CD4-positive, alpha-beta T cell (primary cell): ENCODE results near the gene TBX3. TPM values are rescaled to one million over a fixed set of nuclear protein-coding genes. Genes with fewer than 3 reads are reported as not detected.

ENCODE experiments used
- ATAC-seq: fragments of 200-7000 bp; cut with Tn5 transposase; one replicate; pipeline ENCODE4 v1.10.0; 2022; ENCODE audit warnings: mild to moderate bottlenecking; ENCODE audit not compliant: poor library complexity
- CTCF ChIA-PET: fragments of 350-600 bp; sonication (Branson Sonifier 250); formaldehyde crosslinking; loops from one replicate; lab custom pipeline; 2021; ENCODE audit warnings: antibody characterized with exemption, inconsistent platforms; lab: Charles Lee
- POLR2A ChIA-PET: fragments of 350-600 bp; sonication (Branson Sonifier 250); formaldehyde crosslinking; loops from one replicate; lab custom pipeline; 2021; ENCODE audit warnings: antibody characterized with exemption, inconsistent platforms; lab: Charles Lee
- DNase-seq, 14 experiments: peaks; one replicate each; pipeline ENCODE4 v3.0.0-alpha.2; 2013 to 2020; ENCODE audit warnings: mixed read lengths in 2 of 14
- H3K27ac ChIP-seq, 2 donors: one replicate each; pipeline versions ENCODE4 v1.5.1 to v1.7.0; 2013; ENCODE audit warnings: low read length in 2 of 2, low read depth in 1 of 2, mild to moderate bottlenecking in 1 of 2
- H3K27me3 ChIP-seq, 2 experiments: 1 replicate in 1 of 2; 2 replicates in 1 of 2; pipeline versions ENCODE4 v1.6.1 to v1.7.0; 2013; ENCODE audit warnings: low read length in 2 of 2, control low read depth in 1 of 2, mild to moderate bottlenecking in 1 of 2, moderate library complexity in 1 of 2; ENCODE audit not compliant: insufficient read depth in 2 of 2, control insufficient read depth in 1 of 2
- H3K36me3 ChIP-seq: one replicate; pipeline ENCODE4 v1.6.1; 2013; ENCODE audit warnings: low read length, control low read depth; ENCODE audit not compliant: insufficient read depth
- H3K4me1 ChIP-seq: one replicate; pipeline ENCODE4 v1.6.1; 2013; ENCODE audit warnings: low read length, control low read depth; ENCODE audit not compliant: insufficient read depth
- H3K4me3 ChIP-seq: one replicate; pipeline ENCODE4 v1.5.1; 2013; ENCODE audit warnings: mild to moderate bottlenecking, low read length, moderate library complexity
- H3K9me3 ChIP-seq, 2 experiments: 1 replicate in 1 of 2; 2 replicates in 1 of 2; pipeline versions ENCODE4 v1.6.1 to v1.7.0; 2013; ENCODE audit warnings: low read length in 2 of 2, mild to moderate bottlenecking in 2 of 2, control low read depth in 1 of 2, moderate library complexity in 1 of 2; ENCODE audit not compliant: control insufficient read depth in 1 of 2, insufficient read depth in 1 of 2
- H3K27ac Mint-ChIP-seq: one replicate; pipeline ENCODE4 v1.8.0; 2020; ENCODE audit warnings: mixed read lengths
- H3K27me3 Mint-ChIP-seq: one replicate; pipeline ENCODE4 v1.8.0; 2021; ENCODE audit warnings: mixed read lengths
- H3K36me3 Mint-ChIP-seq: one replicate; pipeline ENCODE4 v1.8.0; 2021; ENCODE audit warnings: low read depth, mixed read lengths
- H3K4me1 Mint-ChIP-seq: one replicate; pipeline ENCODE4 v1.8.0; 2021; ENCODE audit warnings: low read depth, mixed read lengths
- H3K4me3 Mint-ChIP-seq: one replicate; pipeline ENCODE4 v1.8.0; 2020; ENCODE audit warnings: mild to moderate bottlenecking, mixed read lengths
- H3K9me3 Mint-ChIP-seq: one replicate; pipeline ENCODE4 v1.8.0; 2020; ENCODE audit warnings: mixed read lengths
- intact Hi-C, 2 experiments: fragments of 100-400 bp; cut with DNase I in 1 of 2; cut with micrococcal nuclease in 1 of 2; formaldehyde crosslinking; loops; one replicate each; pipeline versions ENCODE4 v1.15.1 to v1.9.0; 2023 to 2025; cut with DNase I, micrococcal nuclease
- total RNA-seq, 174 experiments: library from RNA in 2 of 174; stranded (reverse) in 2 of 174; gene quantifications; one replicate each; pipeline ENCODE4 v1.2.3 and lab custom pipeline; 2021 to 2026
- TF ChIP-seq, protein P1 (sequence below): fragments of 200-600 bp; IDR thresholded peaks from one replicate; pipeline ENCODE4 v1.8.0; 2022; ENCODE audit warnings: antibody characterized with exemption, mild to moderate bottlenecking

TBX3 gene
- total RNA-seq, 2 experiments from 2014 or later = 0.08 TPM; not detected in 1

DNA sequence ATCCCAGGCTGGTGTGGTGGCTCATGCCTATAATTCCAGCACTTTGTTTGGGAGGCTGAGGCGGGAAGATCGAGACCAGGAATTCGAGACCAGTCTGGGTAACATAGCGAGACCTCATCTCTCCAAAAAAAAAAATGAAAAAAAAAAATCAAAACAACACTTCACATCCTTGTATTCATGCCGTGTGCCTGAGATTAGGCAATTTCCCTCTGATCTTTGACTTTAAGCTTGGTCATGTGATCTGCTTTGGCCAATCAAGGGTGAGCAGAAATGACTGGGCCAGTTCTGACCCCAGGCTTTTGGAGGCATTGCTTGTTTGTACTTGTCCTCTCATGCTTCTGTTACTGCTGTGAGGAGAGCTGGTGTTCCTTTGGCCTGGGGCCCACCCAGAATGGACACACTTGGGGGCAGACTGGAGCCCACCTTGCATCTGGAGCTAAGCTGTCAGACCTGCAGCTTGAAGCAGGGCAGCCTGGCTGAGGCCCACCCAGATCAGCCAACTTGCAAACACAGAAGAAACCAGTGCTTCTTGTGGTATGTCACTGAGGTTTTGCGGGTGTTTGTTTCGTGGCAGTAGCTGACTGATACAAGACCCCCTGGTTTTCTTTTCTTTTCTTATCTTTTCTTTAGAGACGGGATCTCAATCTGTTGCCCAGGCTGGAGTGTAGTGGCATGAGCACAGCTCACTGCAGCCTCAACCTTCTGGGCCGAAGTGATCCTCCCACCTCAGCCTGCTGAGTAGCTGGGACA, 29.7 kb upstream of the TBX3 start:
- no peaks in the 10 kb centered on the region for H3K9me3 Mint-ChIP-seq

DNA sequence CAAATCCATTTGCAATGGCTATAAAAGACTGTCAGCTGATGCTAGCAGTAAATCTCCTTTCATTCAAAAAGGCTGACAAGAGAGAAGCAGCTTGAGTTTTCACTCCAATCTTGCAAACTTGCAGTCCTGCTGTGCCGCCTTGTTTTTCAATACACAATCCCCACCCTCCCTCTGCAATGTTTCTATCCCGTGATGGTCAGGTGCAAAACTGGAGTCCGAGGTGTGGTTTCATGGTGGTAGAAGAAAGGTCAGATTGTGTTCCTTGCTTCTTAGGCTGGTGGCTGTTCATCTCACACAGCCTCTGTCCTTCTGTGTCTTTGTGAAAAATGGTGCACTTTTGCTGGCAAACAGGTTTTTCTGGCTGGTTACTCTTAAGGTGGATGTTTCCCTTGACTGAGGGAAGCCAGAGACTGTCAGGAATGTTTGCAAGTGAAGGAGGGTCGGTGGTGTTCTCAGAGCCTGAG, 27.7 kb upstream of the TBX3 start:
- no peak overlapping the region for H3K27ac Mint-ChIP-seq
- H3K27me3 ChIP-seq = peaks cover 0 to 7% of the 10 kb centered on the region in 2 experiments
- POLR2A ChIA-PET = no interaction called here
- H3K9me3 ChIP-seq = peaks cover 0 to 21% of the 10 kb centered on the region in 2 experiments
- H3K27me3 Mint-ChIP-seq = peaks cover 42% of the 10 kb centered on the region
- H3K36me3 ChIP-seq = no peaks in the 10 kb centered on the region
- H3K27ac ChIP-seq = no peak overlapping the region
- no peaks in the 10 kb centered on the region for H3K4me1 ChIP-seq
- H3K36me3 Mint-ChIP-seq = no peaks in the 10 kb centered on the region
- ATAC-seq = no peak
- peaks cover 2% of the 10 kb centered on the region for H3K9me3 Mint-ChIP-seq
- no peak overlapping the region for H3K4me3 ChIP-seq
- no peak for DNase-seq
- TF ChIP-seq, protein P1, sequence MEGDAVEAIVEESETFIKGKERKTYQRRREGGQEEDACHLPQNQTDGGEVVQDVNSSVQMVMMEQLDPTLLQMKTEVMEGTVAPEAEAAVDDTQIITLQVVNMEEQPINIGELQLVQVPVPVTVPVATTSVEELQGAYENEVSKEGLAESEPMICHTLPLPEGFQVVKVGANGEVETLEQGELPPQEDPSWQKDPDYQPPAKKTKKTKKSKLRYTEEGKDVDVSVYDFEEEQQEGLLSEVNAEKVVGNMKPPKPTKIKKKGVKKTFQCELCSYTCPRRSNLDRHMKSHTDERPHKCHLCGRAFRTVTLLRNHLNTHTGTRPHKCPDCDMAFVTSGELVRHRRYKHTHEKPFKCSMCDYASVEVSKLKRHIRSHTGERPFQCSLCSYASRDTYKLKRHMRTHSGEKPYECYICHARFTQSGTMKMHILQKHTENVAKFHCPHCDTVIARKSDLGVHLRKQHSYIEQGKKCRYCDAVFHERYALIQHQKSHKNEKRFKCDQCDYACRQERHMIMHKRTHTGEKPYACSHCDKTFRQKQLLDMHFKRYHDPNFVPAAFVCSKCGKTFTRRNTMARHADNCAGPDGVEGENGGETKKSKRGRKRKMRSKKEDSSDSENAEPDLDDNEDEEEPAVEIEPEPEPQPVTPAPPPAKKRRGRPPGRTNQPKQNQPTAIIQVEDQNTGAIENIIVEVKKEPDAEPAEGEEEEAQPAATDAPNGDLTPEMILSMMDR = no peak
- CTCF ChIA-PET = no interaction called here
- no peak overlapping the region for H3K4me3 Mint-ChIP-seq
- intact Hi-C loops = no loop called here
- no peaks in the 10 kb centered on the region for H3K4me1 Mint-ChIP-seq

More for the DNA sequence above, 29.7 kb upstream of the TBX3 start:
- Mint-ChIP-seq H3K36me3 (no peaks in the 10 kb centered on the region), H3K4me1 (no peaks in the 10 kb centered on the region), H3K27me3 (peaks cover 36% of the 10 kb centered on the region), H3K27ac (no peak overlapping the region), H3K4me3 (no peak overlapping the region)
- intact Hi-C loops = no loop called here
- ChIA-PET POLR2A (no interaction called here), CTCF (no interaction called here)
- Histone ChIP-seq H3K9me3 (peaks cover 0 to 26% of the 10 kb centered on the region in 2 experiments), H3K36me3 (no peaks in the 10 kb centered on the region), H3K4me1 (no peaks in the 10 kb centered on the region), H3K27me3 (peaks cover 0 to 3% of the 10 kb centered on the region in 2 experiments), H3K4me3 (no peak overlapping the region), H3K27ac (no peak overlapping the region)
- DNase-seq (no peak), ATAC-seq (no peak)
- TF ChIP-seq, protein P1 = no peak

DNA sequence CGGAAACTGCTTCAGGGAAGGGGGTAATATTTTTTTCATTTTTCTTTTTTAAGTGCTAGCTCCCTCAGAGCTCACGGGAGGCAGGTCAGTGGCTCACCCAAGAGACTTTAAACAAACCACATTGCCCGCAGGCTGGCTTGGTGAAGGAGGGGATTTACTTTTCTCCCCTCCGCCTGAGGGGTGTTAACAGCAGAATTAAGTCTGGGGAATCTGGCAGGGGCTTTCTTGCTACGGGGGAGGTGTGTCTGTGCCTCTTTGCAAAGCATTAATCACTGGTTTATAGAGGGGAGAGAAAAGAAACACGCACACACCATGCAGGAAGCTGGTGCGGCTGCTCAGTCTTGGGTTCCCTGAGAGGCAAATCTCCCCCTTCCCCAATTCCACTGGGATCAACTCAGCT, 26.2 kb upstream of the TBX3 start:
- ChIA-PET POLR2A (no interaction called here), CTCF (no interaction called here)
- ATAC-seq (no peak), DNase-seq (no peak)
- Histone ChIP-seq H3K4me3 (no peak overlapping the region), H3K27me3 (peaks cover 5 to 10% of the 10 kb centered on the region in 2 experiments), H3K4me1 (no peaks in the 10 kb centered on the region), H3K27ac (no peak overlapping the region), H3K9me3 (peaks cover 0 to 17% of the 10 kb centered on the region in 2 experiments), H3K36me3 (no peaks in the 10 kb centered on the region)
- Mint-ChIP-seq H3K4me1 (no peaks in the 10 kb centered on the region), H3K27ac (no peak overlapping the region), H3K27me3 (peaks cover 52% of the 10 kb centered on the region), H3K9me3 (peaks cover 2% of the 10 kb centered on the region), H3K4me3 (no peak overlapping the region), H3K36me3 (no peaks in the 10 kb centered on the region)
- intact Hi-C loops = no loop called here
- TF ChIP-seq, protein P1 = no peak
